Cardiac fibroblast (primary cell): ENCODE measurements around the gene PSMB3.
A peak's percentile ranks its signal among the peaks of the same experiment; 100 is the strongest.

Source experiments
- DNase-seq, 2 donors: peaks; one replicate each; pipeline versions ENCODE4 v3.0.0 to v3.0.0-alpha.2; 2010; ENCODE audit warnings: low read depth in 2 of 2
- H3K4me3 ChIP-seq, 2 donors: replicated peaks in 1 of 2; 1 replicate in 1 of 2; 2 replicates in 1 of 2; pipeline ENCODE4 v1.5.1; 2011; ENCODE audit warnings: low read depth in 2 of 2, low read length in 2 of 2, mild to moderate bottlenecking in 2 of 2, moderate library complexity in 1 of 2
- TF ChIP-seq, protein P1 (sequence below): IDR thresholded peaks from one replicate; pipeline ENCODE4 v1.5.1; 2011; ENCODE audit warnings: low read depth, mild to moderate bottlenecking, low read length, inconsistent platforms

PSMB3 gene

DNA sequence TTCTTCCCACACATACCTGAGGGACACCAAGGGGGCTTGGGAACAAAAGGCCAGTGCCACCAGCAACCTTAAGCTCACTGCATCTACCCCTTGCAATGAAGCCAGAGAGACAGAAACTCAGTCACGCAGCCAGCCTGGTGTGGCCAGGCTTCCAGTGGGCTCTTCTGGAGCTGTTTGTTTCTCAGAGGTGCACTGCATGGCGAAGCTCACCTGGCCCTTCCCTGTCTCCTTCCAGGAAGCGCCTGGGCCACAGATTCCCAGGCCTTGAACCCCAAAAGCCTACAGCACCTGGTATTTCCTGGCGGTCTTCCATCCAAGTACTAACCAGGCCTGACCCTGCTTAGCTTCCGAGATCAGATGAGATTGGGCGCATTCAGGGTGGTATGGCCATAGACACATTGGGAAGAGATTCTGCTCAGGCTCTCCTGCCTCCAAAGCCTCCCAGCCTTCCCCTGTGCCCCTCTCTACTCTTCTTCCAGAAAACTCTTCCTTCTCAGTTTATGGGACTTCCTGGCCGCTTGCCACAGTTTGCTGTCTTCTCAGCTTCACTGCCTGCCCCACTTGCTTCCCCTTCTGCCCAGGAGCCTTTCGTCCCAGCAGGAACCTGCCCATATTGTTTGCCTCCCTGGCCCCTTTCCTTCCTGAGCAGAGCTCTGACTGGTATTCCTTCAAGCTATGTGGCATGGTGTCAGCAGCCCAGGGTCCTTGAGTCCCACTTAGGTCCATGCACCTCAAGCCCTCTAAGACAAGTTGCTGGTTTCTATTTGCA, 20.8 kb upstream of the PSMB3 start:
- DNase-seq: no peak
- TF ChIP-seq, protein P1, sequence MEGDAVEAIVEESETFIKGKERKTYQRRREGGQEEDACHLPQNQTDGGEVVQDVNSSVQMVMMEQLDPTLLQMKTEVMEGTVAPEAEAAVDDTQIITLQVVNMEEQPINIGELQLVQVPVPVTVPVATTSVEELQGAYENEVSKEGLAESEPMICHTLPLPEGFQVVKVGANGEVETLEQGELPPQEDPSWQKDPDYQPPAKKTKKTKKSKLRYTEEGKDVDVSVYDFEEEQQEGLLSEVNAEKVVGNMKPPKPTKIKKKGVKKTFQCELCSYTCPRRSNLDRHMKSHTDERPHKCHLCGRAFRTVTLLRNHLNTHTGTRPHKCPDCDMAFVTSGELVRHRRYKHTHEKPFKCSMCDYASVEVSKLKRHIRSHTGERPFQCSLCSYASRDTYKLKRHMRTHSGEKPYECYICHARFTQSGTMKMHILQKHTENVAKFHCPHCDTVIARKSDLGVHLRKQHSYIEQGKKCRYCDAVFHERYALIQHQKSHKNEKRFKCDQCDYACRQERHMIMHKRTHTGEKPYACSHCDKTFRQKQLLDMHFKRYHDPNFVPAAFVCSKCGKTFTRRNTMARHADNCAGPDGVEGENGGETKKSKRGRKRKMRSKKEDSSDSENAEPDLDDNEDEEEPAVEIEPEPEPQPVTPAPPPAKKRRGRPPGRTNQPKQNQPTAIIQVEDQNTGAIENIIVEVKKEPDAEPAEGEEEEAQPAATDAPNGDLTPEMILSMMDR: no peak
- H3K4me3 ChIP-seq: peak overlapping the region in 1 of 2 donors; percentile 77

DNA sequence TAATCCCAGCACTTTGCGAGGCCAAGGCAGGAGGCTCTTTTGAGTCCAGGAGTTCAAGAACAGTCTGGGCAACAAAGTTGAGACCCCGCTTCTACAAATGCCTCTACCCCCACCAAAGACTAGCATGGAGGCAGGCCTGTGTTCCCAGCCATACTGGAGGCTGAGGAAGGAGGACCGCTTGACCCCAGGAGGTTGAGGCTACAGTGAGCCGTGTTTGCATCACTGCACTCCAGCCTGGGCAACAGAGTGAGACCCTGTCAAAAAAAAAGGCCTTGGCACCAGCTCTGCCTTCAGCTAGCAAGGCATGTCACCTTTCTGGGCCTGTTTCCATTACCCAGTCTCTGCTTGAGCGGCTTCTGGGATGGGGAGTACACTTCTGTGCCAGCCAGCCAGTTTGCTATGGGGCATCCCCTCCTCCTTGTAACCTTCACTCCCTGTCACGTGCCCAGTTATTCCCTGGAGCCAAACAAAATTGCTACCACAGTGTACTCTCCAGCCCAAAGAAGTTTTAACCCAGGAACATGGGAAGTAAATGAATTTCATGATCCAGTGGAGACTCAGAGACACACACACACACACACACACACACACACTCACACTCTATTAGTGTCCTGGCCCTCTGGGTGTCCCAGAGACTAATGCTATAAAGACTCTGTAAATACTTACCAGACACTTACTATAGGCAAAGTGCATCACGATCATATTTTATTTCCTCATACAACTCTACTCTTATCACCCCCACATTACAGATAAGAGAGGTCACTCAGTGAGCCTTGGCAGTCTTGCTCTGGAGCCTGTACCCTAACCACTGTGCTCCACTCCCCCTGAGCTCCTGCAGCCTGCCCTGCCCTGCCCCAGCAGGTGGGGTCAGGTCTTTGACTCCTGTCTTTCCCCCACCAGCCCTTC, 19.9 kb upstream of the PSMB3 start:
- TF ChIP-seq, protein P1: no peak
- no peak for DNase-seq
- no peak overlapping the region for H3K4me3 ChIP-seq

DNA sequence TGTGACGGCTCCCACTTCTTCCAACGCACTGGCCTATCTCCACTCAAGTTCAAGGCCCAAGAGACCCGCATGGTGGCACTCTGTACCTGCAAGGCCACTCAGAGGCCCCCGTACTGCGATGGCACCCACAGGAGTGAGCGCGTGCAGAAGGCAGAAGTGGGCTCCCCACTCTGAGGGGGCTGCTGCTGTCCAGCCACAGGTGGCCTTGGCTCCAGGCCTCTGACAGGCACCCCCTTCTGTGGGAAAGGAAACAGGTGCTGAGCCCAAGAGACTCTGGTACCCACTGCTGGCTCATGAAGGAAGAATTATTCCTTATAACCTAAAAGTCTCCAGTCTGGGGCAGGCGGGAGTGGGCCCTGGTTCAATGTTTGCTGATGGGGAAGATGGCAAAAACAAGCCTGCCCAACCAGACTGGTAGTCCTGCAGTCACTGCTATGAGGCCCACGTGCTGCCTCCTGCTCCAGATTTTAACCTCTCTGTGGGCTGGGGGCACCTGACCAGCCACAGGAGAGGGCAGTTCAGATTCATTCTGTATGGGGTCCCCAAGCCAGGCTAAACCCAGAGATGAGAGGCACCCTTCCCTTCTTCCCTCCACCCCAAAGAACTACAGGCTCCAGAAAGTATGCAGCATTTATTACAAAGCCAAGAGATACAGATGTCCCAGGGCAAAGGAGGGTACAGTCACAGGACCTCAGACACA, 19.1 kb upstream of the PSMB3 start:
- no peak for DNase-seq

DNA sequence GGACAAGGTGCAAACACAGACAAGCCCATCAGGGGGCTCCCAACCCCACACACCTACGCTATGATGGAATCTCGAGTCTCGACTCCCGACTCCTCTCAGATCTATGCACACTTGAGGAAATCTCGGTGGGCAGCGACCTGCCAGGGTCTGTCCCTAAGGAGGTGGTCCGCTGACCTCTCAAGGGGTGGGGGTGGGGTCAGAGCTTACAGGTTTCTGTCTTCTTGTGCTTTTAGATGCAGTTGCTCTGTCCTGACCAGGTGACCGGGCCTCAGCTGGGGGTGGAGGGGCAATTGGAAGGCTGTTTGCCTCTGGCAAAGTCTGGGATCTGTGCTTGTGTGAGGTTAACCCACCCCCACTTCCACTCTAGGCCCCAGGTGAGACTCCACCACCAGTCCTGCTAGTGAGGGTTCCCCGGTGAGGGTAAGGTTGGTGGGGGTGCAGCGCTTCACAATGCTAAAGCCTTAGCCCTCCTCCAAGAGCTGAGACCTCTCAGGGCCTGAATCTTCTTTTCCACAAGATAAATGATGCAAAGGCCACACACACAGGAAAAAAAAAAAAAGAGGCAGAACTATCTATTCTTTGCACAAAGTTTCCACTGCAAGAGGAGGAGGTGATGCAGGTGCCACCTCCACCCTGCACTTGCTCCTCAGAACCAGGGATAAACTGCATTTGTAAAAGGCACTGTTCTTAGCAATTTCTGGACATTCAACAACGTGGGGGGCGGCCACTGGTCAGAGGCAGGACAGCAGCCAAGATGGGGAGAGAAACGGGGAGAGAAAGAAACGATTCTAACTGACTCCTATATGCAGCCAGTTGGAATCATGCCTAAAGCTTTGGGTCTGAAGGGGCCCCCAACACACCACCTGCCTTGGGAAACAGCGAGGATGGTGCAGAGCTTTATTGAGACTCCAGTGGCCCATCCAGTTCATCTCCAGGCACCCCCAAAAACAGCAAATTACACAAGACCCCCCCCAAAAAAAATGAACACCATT, 18.3 kb upstream of the PSMB3 start:
- no peak for DNase-seq
- TF ChIP-seq, protein P1: peak; percentile 11
- H3K4me3 ChIP-seq: no peak overlapping the region

More for the DNA sequence above, 19.1 kb upstream of the PSMB3 start:
- TF ChIP-seq, protein P1: no peak
- no peak overlapping the region for H3K4me3 ChIP-seq

DNA sequence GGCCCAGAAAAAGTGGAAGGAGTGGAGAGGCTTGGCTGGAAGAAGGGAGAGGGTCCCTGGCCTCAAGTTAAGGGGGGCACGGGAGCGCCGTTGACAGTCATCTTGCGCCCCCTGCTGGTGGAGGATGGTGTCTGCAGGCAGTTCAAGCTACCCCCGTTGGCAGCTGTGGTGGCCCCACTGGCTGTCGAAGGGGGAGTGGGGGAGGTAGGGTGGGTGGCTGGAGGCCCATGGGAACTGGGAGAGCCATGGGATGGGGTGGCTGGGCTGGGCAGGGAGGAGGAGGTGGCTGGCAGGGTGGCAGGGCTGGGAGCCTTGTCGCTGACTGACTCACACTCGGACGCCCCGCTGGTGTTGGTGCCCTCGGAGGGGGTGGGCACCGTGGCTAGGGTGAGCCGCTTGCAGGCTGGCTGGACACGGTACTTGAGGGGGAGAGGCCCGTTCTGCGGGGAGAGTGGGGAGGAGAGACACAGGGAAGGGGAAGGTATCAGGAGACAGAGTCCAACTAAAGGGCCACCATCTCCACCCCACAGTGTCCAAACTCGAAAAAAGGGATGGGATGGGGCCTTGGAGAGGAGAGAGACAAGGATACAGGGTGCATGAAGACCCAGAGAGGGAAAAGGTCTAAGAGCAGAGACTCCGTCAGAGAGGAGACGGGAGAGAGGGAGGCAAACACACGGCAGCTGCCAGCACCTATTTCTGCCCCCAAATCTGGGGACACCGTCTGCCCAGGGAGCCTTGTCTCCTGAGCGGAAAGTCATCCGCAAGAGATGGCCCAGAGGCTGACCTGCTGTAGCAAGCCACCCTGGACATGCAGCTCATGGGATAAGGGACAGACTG, 17.2 kb upstream of the PSMB3 start:
- TF ChIP-seq, protein P1: peak; percentile 92
- DNase-seq: peak; percentile 44 to 46
- no peak overlapping the region for H3K4me3 ChIP-seq
